Effector memory CD8-positive, alpha-beta T cell (primary cell): ENCODE measurements around the gene C12orf57.

Experiments
- ATAC-seq: fragments of 150-1000 bp; cut with Tn5 transposase; replicated peaks from 2 replicates; pipeline ENCODE4 v1.10.0; 2021; ENCODE audit warnings: mild to moderate bottlenecking, moderate library complexity
- DNase-seq, 3 experiments: peaks; one replicate each; pipeline ENCODE4 v3.0.0; 2021
- H3K27ac Mint-ChIP-seq, 2 donors: one replicate each; pipeline ENCODE4 v1.8.0; 2022; ENCODE audit warnings: mild to moderate bottlenecking in 2 of 2, mixed read lengths in 2 of 2, moderate library complexity in 2 of 2
- H3K27me3 Mint-ChIP-seq, 2 donors: one replicate each; pipeline ENCODE4 v1.8.0; 2022; ENCODE audit warnings: mixed read lengths in 2 of 2
- H3K36me3 Mint-ChIP-seq: one replicate; pipeline ENCODE4 v1.8.0; 2022; ENCODE audit warnings: mild to moderate bottlenecking, moderate library complexity, mixed read lengths; ENCODE audit not compliant: insufficient read depth
- H3K4me1 Mint-ChIP-seq, 2 donors: one replicate each; pipeline ENCODE4 v1.8.0; 2022; ENCODE audit warnings: low read depth in 2 of 2, mixed read lengths in 2 of 2
- H3K4me3 Mint-ChIP-seq, 2 donors: one replicate each; pipeline ENCODE4 v1.8.0; 2022; ENCODE audit warnings: mild to moderate bottlenecking in 2 of 2, mixed read lengths in 2 of 2, moderate library complexity in 2 of 2
- H3K9me3 Mint-ChIP-seq, 2 donors: one replicate each; pipeline ENCODE4 v1.8.0; 2022; ENCODE audit warnings: mixed read lengths in 2 of 2

C12orf57 gene

GRCh38 chr12:6957151-6957701 is 13.4 kb downstream of the C12orf57 start:
- Mint-ChIP-seq H3K27ac (peak overlapping the region; percentile 98 to 99), H3K9me3 (no peaks in the 10 kb centered on the region), H3K4me3 (peak overlapping the region; percentile 98), H3K27me3 (no peaks in the 10 kb centered on the region), H3K36me3 (peaks cover 99% of the 10 kb centered on the region), H3K4me1 (peaks cover 90 to 91% of the 10 kb centered on the region in 2 donors)
- DNase-seq (peak in 2 of 3 experiments; percentile 57 to 59), ATAC-seq (peak; percentile 27)

- H3K4me3 Mint-ChIP-seq = peak overlapping the region; percentile 98
- no peaks in the 10 kb centered on the region for H3K27me3 Mint-ChIP-seq
- peaks cover 84% of the 10 kb centered on the region in 2 donors for H3K4me1 Mint-ChIP-seq
- peak overlapping the region; percentile 98 to 99 for H3K27ac Mint-ChIP-seq
- DNase-seq (no peak), ATAC-seq (no peak)
- H3K36me3 Mint-ChIP-seq = peaks cover 92% of the 10 kb centered on the region
- H3K9me3 Mint-ChIP-seq = no peaks in the 10 kb centered on the region
Observed at GRCh38 chr12:6957741-6958608, 14.2 kb downstream of the C12orf57 start.

- Mint-ChIP-seq H3K4me3 (peak overlapping the region; percentile 98), H3K36me3 (peaks cover 85% of the 10 kb centered on the region), H3K9me3 (no peaks in the 10 kb centered on the region), H3K27me3 (no peaks in the 10 kb centered on the region), H3K4me1 (peaks cover 80% of the 10 kb centered on the region in 2 donors), H3K27ac (peak overlapping the region; percentile 98 to 99)
- DNase-seq (no peak), ATAC-seq (no peak)
Observed at GRCh38 chr12:6958609-6959057, 14.8 kb downstream of the C12orf57 start.

GRCh38 chr12:6959058-6959804 is 15.4 kb downstream of the C12orf57 start:
- H3K9me3 Mint-ChIP-seq = no peaks in the 10 kb centered on the region
- peak overlapping the region; percentile 98 to 99 for H3K27ac Mint-ChIP-seq
- peaks cover 79% of the 10 kb centered on the region for H3K36me3 Mint-ChIP-seq
- DNase-seq = peak; percentile 68 to 77 (median 77)
- H3K4me1 Mint-ChIP-seq = peaks cover 74 to 77% of the 10 kb centered on the region in 2 donors
- no peaks in the 10 kb centered on the region for H3K27me3 Mint-ChIP-seq
- peak overlapping the region; percentile 98 for H3K4me3 Mint-ChIP-seq
- peak; percentile 60 for ATAC-seq

GRCh38 chr12:6959805-6960592 is 16.2 kb downstream of the C12orf57 start:
- H3K27ac Mint-ChIP-seq = peak overlapping the region; percentile 99
- ATAC-seq (no peak), DNase-seq (no peak)
- peaks cover 72% of the 10 kb centered on the region for H3K36me3 Mint-ChIP-seq
- no peaks in the 10 kb centered on the region for H3K27me3 Mint-ChIP-seq
- no peaks in the 10 kb centered on the region for H3K9me3 Mint-ChIP-seq
- peaks cover 68 to 73% of the 10 kb centered on the region in 2 donors for H3K4me1 Mint-ChIP-seq
- H3K4me3 Mint-ChIP-seq = peak overlapping the region; percentile 98

- Mint-ChIP-seq H3K27me3 (no peaks in the 10 kb centered on the region), H3K27ac (peak overlapping the region; percentile 99), H3K4me3 (peak overlapping the region; percentile 87 to 98), H3K36me3 (peaks cover 72% of the 10 kb centered on the region), H3K4me1 (peaks cover 66 to 70% of the 10 kb centered on the region in 2 donors), H3K9me3 (no peaks in the 10 kb centered on the region)
- peak; percentile 6 for ATAC-seq
- DNase-seq = no peak
Observed at GRCh38 chr12:6960593-6961277, 16.9 kb downstream of the C12orf57 start.

GRCh38 chr12:6961278-6961694 is 17.5 kb downstream of the C12orf57 start:
- DNase-seq (peak; percentile 83 to 87 (median 86)), ATAC-seq (peak; percentile 77)
- no peaks in the 10 kb centered on the region for H3K27me3 Mint-ChIP-seq
- H3K36me3 Mint-ChIP-seq = peaks cover 72% of the 10 kb centered on the region
- no peaks in the 10 kb centered on the region for H3K9me3 Mint-ChIP-seq
- H3K4me1 Mint-ChIP-seq = peaks cover 60 to 64% of the 10 kb centered on the region in 2 donors
- H3K27ac Mint-ChIP-seq = peak overlapping the region; percentile 99
- H3K4me3 Mint-ChIP-seq = peak overlapping the region; percentile 87 to 98

GRCh38 chr12:6961695-6962284 is 18.0 kb downstream of the C12orf57 start:
- peak; percentile 15 for ATAC-seq
- H3K36me3 Mint-ChIP-seq = peaks cover 72% of the 10 kb centered on the region

GRCh38 chr12:6962285-6963015 is 18.6 kb downstream of the C12orf57 start:
- H3K4me1 Mint-ChIP-seq = peaks cover 49 to 54% of the 10 kb centered on the region in 2 donors
- no peak for ATAC-seq

More at GRCh38 chr12:6961695-6962284, 18.0 kb downstream of the C12orf57 start:
- Mint-ChIP-seq H3K4me3 (peak overlapping the region; percentile 87 to 98), H3K27me3 (no peaks in the 10 kb centered on the region), H3K4me1 (peaks cover 55 to 59% of the 10 kb centered on the region in 2 donors), H3K27ac (peak overlapping the region; percentile 99), H3K9me3 (no peaks in the 10 kb centered on the region)
- DNase-seq = no peak

GRCh38 chr12:6963016-6963731 is 19.4 kb downstream of the C12orf57 start:
- DNase-seq = no peak
- Mint-ChIP-seq H3K4me3 (no peak overlapping the region), H3K4me1 (peaks cover 44 to 47% of the 10 kb centered on the region in 2 donors), H3K36me3 (peaks cover 65% of the 10 kb centered on the region), H3K9me3 (no peaks in the 10 kb centered on the region), H3K27me3 (no peaks in the 10 kb centered on the region), H3K27ac (peak overlapping the region; percentile 99)
- no peak for ATAC-seq

More at GRCh38 chr12:6962285-6963015, 18.6 kb downstream of the C12orf57 start:
- peak overlapping the region; percentile 99 for H3K27ac Mint-ChIP-seq
- H3K27me3 Mint-ChIP-seq = no peaks in the 10 kb centered on the region
- peaks cover 70% of the 10 kb centered on the region for H3K36me3 Mint-ChIP-seq
- no peaks in the 10 kb centered on the region for H3K9me3 Mint-ChIP-seq
- H3K4me3 Mint-ChIP-seq = peak overlapping the region; percentile 87 to 98
- no peak for DNase-seq

- peak overlapping the region; percentile 60 to 68 for H3K27ac Mint-ChIP-seq
- no peaks in the 10 kb centered on the region for H3K9me3 Mint-ChIP-seq
- H3K36me3 Mint-ChIP-seq = peaks cover 58% of the 10 kb centered on the region
- no peak overlapping the region for H3K4me3 Mint-ChIP-seq
- H3K4me1 Mint-ChIP-seq = peaks cover 41 to 44% of the 10 kb centered on the region in 2 donors
- H3K27me3 Mint-ChIP-seq = no peaks in the 10 kb centered on the region
- DNase-seq (no peak), ATAC-seq (no peak)
Observed at GRCh38 chr12:6963791-6964413, 20.1 kb downstream of the C12orf57 start.
